Endometrial microvascular endothelial cells (primary cell): ENCODE results near the gene AGPS. TPM values are rescaled to one million over a fixed set of nuclear protein-coding genes. Genes with fewer than 3 reads are reported as not detected.
"Not testable (repeated sequence)": the region's sequence is repeated elsewhere in the genome, so short reads cannot be mapped to it uniquely, and the experiment has no call there.

Source experiments
- in situ Hi-C: cut with HindIII; loops from 2 replicates; pipeline ENCODE4 v1.10.0; 2017; ENCODE audit warnings: low sequenced_read_pairs, low pct_unique_long_range_greater_than_20kb; ENCODE audit errors: inconsistent ontology term
- total RNA-seq: library from RNA; depleted of rRNA; stranded (reverse); fragments of >200 nt; gene quantifications from one replicate; pipeline ENCODE4 v1.2.3, GENCODE V29; 2015; ENCODE audit errors: inconsistent ontology term

Gene AGPS
- total RNA-seq, 1 donor from 2014 or later = 67.5 TPM

DNA sequence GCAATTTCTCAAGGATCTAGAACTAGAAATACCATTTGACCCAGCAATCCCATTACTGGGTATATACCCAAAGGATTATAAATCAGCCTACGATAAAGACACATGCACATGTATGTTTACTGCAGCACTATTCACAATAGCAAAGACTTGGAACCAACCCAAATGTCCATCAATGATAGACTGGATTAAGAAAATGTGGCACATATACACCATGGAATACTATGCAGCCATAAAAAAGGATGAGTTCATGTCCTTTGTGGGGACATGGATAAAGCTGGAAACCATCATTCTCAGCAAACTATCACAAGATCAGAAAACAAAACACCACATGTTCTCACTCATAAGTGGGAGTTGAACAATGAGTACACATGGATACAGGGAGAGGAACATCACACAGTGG lies 67.2 kb downstream of the AGPS start:
- in situ Hi-C loops = not testable (repeated sequence)

GRCh38 chr2:177460973-177461585 lies 68.5 kb downstream of the AGPS start:
- in situ Hi-C loops = no loop called here

DNA sequence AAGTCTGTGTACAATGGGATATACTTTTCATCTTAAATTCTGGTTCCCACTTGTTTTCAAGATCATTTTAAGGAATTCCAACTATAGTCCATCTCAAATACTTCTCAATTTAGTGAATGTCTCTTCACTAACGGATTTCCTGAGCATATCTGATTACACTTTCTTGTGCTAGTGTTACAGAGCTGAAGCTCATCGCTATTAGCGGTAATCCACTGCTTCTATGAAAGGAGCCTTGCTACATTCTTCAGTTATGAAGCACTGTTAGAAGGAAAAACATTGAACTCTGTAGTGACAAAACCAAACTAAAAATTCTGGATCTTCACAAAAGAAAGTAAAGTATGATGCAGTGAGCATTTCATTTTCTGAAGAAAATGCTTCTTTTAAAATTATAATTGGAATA lies 72.0 kb downstream of the AGPS start:
- in situ Hi-C loops = no loop called here

- in situ Hi-C loops = no loop called here
These were observed 73.0 kb downstream of the AGPS start for GRCh38 chr2:177465400-177466138.

GRCh38 chr2:177466337-177467195 lies 74.0 kb downstream of the AGPS start:
- in situ Hi-C loops = no loop called here

GRCh38 chr2:177467646-177468045 lies 75.1 kb downstream of the AGPS start:
- in situ Hi-C loops = no loop called here

DNA sequence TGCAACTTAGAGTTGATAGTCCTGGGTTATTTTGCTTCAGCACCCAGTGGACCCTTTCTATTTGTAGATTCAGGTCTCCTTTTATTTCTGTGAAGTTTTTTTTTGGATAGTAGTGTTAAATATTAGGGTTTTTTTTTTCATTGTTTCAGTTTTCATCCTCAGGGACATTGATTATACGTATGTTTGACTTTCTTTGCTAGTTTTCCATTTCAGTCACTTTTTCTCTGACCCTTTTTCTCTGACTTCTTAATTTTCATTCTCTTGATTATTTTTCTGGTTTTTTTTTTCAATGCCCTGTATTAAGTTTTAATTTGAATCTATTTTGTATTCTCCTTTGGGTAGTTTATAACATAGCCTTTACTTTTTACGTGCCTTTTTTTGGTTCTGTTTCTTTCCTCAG lies 79.4 kb downstream of the AGPS start:
- in situ Hi-C loops = no loop called here

DNA sequence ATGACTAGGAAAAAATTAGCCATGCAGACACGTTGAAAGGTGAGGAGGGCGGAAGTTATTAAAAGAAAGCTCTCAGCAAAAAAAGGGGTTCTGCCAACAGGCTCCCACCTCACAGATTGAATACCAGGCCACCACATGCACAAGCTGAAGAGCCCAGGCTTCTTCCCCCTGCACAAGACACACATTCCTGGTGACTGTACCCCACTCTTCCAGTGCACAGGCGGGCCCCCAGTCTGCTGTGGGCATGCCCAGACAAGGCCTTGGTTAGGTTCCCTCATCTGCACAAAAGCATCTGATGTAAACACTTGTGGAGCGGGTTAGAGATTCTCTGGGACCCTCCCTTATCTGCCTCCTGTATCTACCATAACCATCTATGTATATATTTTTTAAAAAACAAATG lies 81.7 kb downstream of the AGPS start:
- in situ Hi-C loops = no loop called here

GRCh38 chr2:177474998-177475397 lies 82.4 kb downstream of the AGPS start:
- in situ Hi-C loops = no loop called here

GRCh38 chr2:177476897-177477296 lies 84.3 kb downstream of the AGPS start:
- in situ Hi-C loops = no loop called here

DNA sequence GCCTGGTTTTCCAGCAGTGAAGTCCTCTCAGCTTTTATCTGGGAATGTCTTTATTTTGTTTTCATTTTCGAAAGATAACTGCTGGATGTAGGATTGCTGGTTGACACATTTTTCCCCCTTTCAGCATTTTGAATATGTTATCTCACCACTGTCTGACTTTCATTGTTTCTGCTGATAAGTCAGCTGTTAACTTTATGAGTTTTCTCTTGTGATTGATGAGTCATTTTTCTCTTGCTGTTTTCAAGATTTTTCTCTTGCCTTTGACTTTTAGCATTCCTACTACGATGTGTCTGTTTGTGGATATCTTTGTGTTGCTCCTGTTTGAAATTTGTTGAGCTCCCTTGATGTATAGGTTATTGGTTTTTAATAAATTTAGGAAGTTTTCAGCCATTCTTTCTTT lies 85.5 kb downstream of the AGPS start:
- in situ Hi-C loops = no loop called here

GRCh38 chr2:177478907-177479306 lies 86.3 kb downstream of the AGPS start:
- in situ Hi-C loops = no loop called here

DNA sequence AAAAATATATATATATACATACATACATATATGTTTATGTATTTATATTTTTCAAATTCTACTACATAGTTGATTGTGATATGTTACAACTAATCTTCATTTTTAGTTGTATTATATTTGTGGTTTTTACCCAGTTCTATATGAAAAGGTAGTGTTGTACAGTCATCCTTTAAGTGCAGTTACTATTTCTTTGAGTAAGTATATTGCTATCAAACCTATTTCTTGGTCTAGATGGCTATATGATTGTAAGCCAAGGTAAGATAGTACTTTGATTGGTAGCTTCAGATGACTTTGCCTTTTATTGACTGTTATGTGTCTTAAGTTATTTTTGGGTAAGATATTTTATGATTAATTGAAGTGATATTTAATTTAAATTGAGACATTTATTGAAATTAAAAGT lies 89.6 kb downstream of the AGPS start:
- in situ Hi-C loops = no loop called here

GRCh38 chr2:177483531-177483930 lies 91.0 kb downstream of the AGPS start:
- in situ Hi-C loops = no loop called here

GRCh38 chr2:177484180-177484795 lies 91.7 kb downstream of the AGPS start:
- in situ Hi-C loops = no loop called here

GRCh38 chr2:177485657-177486056 lies 93.1 kb downstream of the AGPS start:
- in situ Hi-C loops = not testable (repeated sequence)

DNA sequence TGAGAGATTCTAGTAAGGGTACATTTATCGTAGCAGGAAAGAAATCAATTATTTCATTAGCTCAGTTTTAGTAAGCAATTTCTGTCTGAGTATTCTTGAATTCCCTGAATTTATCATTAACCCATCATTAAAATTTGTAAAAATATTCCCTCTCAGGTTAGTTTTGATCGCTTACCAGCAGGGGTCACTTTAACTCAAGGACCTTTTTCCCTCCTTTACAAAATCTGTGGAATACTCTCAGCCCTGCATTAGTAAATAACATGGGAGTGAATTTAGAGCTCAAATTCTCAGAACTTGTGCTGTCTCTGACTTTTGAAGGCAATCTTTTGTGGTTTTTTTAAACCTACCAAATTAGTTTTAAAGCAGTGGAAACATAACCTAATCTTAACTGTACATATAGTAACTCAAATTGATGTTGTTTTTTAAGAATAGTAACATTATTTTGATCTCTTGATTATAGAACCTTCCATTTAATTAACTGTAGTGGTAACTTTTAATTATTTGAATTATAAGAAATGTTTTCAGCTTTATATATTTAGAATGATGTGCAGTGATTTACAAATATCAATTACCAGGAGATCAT lies 97.2 kb downstream of the AGPS start:
- in situ Hi-C loops = no loop called here

DNA sequence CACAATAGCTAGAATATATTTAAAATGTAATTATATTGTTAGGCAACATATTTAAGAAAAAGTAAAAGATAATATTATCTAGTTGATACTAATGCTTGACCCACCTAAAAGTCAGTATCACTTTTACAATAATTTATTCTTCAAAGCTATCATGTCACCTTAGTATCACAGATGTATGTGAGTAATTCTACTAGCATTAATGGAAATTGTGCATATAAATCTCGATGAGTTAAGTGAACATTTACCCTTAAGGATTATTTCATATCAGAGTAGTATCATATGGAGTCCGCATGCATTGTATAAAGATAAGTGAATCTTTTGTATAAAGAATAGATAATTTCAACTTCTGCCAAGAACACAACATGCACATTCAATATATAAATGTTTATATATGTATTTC lies 103.4 kb downstream of the AGPS start:
- in situ Hi-C loops = no loop called here

- in situ Hi-C loops = no loop called here
These were observed 104.3 kb downstream of the AGPS start for GRCh38 chr2:177496921-177497320.
